Measurements from ENCODE around the gene IL25. TPM values are rescaled to one million over a fixed set of nuclear protein-coding genes. Genes with fewer than 3 reads are reported as not detected.

The IL25 gene
- total and polyA plus RNA-seq, 2 of the 13 experiments (the other 11 are each of a cell fraction or from before 2014, with no cell fraction given) = not detected

- POLR2A ChIA-PET = interaction anchor here (0.8 to 2.2 kb wide), 4 partner anchors 20 to 45 kb away, joined by 3 to 16 read pairs (median 4); partner anchors contain the start of genes BCL2L2 and PABPN1
- no peak for TF ChIP-seq ELF4 (CRISPR knock-in tag; IDR thresholded peaks at IDR 0.05; ENCODE audit: borderline replicate concordance)
- no peak for TF ChIP-seq SATB2 (CRISPR knock-in tag; IDR thresholded peaks at IDR 0.05)
- TF ChIP-seq ZNF724P (CRISPR knock-in tag; IDR thresholded peaks at IDR 0.05; ENCODE audit: borderline replicate concordance) = no peak
- no peak for TF ChIP-seq HNF1A (IDR thresholded peaks at IDR 0.05; ENCODE audit: low read depth)
- TF ChIP-seq HNF1A (CRISPR knock-in tag; IDR thresholded peaks at IDR 0.05; ENCODE audit: borderline replicate concordance) = 0 out of 2 replicates have a peak, but pooled peaks have one; percentile 44
- TF ChIP-seq HOXA3 (CRISPR knock-in tag; IDR thresholded peaks at IDR 0.05) = peak; percentile 23; the same call in 1 of the 2 replicates
- 0 out of 2 replicates have a peak, but pooled peaks have one; percentile 12 for TF ChIP-seq PATZ1 (CRISPR knock-in tag; IDR thresholded peaks at IDR 0.05)
- TF ChIP-seq U2AF2 (IDR thresholded peaks at IDR 0.05; ENCODE audit: low read depth, low read length) = no peak
- TF ChIP-seq ZNF841 (CRISPR knock-in tag; IDR thresholded peaks at IDR 0.05; ENCODE audit: borderline replicate concordance) = no peak
- TF ChIP-seq EZH2 (conservative IDR thresholded peaks at IDR 0.05; ENCODE audit: low read depth, low read length) = 0 out of 2 replicates have a peak, but pooled peaks have one; percentile 28
- 0 out of 2 replicates have a peak, but pooled peaks have one; percentile 66 for TF ChIP-seq ZNF782 (CRISPR knock-in tag; IDR thresholded peaks at IDR 0.05; ENCODE audit: borderline replicate concordance)
- TF ChIP-seq THYN1 (CRISPR knock-in tag; IDR thresholded peaks at IDR 0.05; ENCODE audit: borderline replicate concordance, low read depth) = no peak
- TF ChIP-seq ZNF562 (CRISPR knock-in tag; IDR thresholded peaks at IDR 0.05; ENCODE audit: borderline replicate concordance) = no peak
- 0 out of 2 replicates have a peak, but pooled peaks have one; percentile 9 for TF ChIP-seq ZNF747 (CRISPR knock-in tag; IDR thresholded peaks at IDR 0.05; ENCODE audit: borderline replicate concordance)
- TF ChIP-seq ZNF263 (CRISPR knock-in tag; IDR thresholded peaks at IDR 0.05) = peak; percentile 27; the same call in 1 of the 2 replicates
- peak; percentile 81 for TF ChIP-seq FOXP1 (IDR thresholded peaks at IDR 0.05)
- no peak for TF ChIP-seq FOXP1 (CRISPR knock-in tag; IDR thresholded peaks at IDR 0.05)
Observed at GRCh38 chr14:23345987-23346692, 26.5 kb upstream of the IL25 start.

More at GRCh38 chr14:23345987-23346692, 26.5 kb upstream of the IL25 start:
- Histone ChIP-seq H3K36me3 (replicated peaks in 1 of 2; ENCODE audit: control insufficient read depth in 1 of 2, insufficient read depth in 2 of 2, low read length in 2 of 2) (no peaks in the 10 kb centered on the region), H3K79me2 (ENCODE audit: insufficient read depth, low read length) (no peaks in the 10 kb centered on the region), H2AFZ (ENCODE audit: low read length) (no peak overlapping the region), H3K4me3 (replicated peaks in 1 of 3; ENCODE audit: insufficient read depth in 1 of 3, low read depth in 2 of 3, low read length in 3 of 3) (no peak overlapping the region), H4K20me1 (ENCODE audit: insufficient read depth, low read length) (no peaks in the 10 kb centered on the region), H3K4me1 (ENCODE audit: insufficient read depth, low read length) (no peaks in the 10 kb centered on the region), H3K27ac (ENCODE audit: extremely low read length, insufficient read depth, low read length) (no peak overlapping the region), H3K27me3 (ENCODE audit: control insufficient read depth in 1 of 2, insufficient read depth in 2 of 2, low read length in 2 of 2) (peaks cover 4 to 66% of the 10 kb centered on the region in 2 experiments), H3K4me2 (ENCODE audit: low read depth, low read length) (no peak overlapping the region), H3K9ac (ENCODE audit: insufficient read depth, low read depth, low read length) (no peak overlapping the region), H3K9me3 (ENCODE audit: low read length) (peaks cover 3% of the 10 kb centered on the region; the same call in 1 of the 2 replicates)
- 39% methylated on average over 13 of the region's 13 CpGs for WGBS (ENCODE audit: low lambda C conversion rate)
- FAIRE-seq (peak; percentile 48), DNase-seq (ENCODE audit: low spot score) (peak; percentile 45), ATAC-seq (peak; percentile 87)
- in situ Hi-C loops (cut with HindIII; ENCODE audit: extremely low pct_ligation_motif_present, low pct_unique_long_range_greater_than_20kb) (no loop called here), intact Hi-C loops (cut with micrococcal nuclease; ENCODE audit: unreplicated experiment) (no loop called here)
- no TSS peak for BruUV-seq (replicated peaks)
- CTCF ChIA-PET (ENCODE audit: low intra/inter-chr PET ratio, low total read pairs) = no interaction called here

All from HepG2 (cell line).